ENCODE results near the gene SVIL.

DNA sequence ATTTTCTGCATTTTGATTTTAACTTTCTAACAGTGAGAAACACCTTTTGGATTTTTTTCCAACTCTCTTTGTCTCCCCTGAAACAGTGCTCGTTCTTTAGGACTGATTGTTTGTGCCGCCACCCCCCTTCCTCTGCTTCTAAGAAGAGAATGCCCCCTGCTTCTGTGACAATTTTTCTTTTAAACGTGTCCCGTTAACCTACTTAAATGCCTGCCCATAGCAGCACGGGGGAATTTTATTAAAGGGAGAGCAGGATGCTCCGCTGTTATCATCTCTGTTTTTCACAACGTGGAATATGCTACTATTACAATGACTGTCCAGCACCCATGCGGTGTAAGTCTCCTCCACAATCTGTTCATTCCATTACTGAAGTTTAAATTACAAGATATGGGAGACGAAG, 67.8 kb downstream of the SVIL start:
- TF ChIP-seq POLR2A (IDR thresholded peaks at IDR 0.05): no peak
- TF ChIP-seq POLR2AphosphoS5 (IDR thresholded peaks at IDR 0.05): no peak
- TF ChIP-seq, protein P1, sequence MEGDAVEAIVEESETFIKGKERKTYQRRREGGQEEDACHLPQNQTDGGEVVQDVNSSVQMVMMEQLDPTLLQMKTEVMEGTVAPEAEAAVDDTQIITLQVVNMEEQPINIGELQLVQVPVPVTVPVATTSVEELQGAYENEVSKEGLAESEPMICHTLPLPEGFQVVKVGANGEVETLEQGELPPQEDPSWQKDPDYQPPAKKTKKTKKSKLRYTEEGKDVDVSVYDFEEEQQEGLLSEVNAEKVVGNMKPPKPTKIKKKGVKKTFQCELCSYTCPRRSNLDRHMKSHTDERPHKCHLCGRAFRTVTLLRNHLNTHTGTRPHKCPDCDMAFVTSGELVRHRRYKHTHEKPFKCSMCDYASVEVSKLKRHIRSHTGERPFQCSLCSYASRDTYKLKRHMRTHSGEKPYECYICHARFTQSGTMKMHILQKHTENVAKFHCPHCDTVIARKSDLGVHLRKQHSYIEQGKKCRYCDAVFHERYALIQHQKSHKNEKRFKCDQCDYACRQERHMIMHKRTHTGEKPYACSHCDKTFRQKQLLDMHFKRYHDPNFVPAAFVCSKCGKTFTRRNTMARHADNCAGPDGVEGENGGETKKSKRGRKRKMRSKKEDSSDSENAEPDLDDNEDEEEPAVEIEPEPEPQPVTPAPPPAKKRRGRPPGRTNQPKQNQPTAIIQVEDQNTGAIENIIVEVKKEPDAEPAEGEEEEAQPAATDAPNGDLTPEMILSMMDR (IDR thresholded peaks at IDR 0.05 in 8 of 11, conservative IDR thresholded peaks at IDR 0.05 in 3 of 11): no peak

Data from spleen (tissue), 7 donors.